Loucy (cell line): Measurements from ENCODE around the gene TRIM2.

ENCODE experiments used
- EZH2phosphoT487 ChIP-seq: fragments of 200-600 bp; IDR thresholded peaks from 2 replicates; pipeline ENCODE4 v1.6.1; 2018; ENCODE audit warnings: antibody characterized with exemption, mild to moderate bottlenecking, moderate library complexity, borderline replicate concordance
- TF ChIP-seq, protein P1 (sequence below): fragments of 200-600 bp; sonication (generic); conservative IDR thresholded peaks from 2 replicates; pipeline ENCODE4 v1.5.1; 2014; ENCODE audit warnings: mild to moderate bottlenecking, antibody characterized with exemption, low read length

DNA sequence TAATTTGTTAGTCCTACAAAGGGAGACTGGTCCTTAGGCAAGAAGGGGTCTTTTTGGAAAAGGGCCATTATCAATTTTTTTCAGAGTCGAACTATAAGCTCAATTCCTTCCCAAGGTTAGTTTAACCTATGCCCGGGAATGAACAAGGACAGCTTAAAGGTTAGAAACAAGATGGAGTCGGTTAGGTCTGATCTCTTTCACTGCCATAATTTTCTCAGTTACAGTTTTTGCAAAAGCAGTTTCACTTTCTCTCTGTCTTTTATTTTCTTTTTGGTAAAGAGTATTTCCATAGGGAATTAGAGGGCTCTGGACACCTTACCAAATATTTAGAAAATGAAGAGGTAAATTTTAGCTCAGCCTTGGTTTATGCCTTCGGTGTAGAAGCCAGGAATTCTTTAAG, 64.1 kb downstream of the TRIM2 start:
- TF ChIP-seq, protein P1, sequence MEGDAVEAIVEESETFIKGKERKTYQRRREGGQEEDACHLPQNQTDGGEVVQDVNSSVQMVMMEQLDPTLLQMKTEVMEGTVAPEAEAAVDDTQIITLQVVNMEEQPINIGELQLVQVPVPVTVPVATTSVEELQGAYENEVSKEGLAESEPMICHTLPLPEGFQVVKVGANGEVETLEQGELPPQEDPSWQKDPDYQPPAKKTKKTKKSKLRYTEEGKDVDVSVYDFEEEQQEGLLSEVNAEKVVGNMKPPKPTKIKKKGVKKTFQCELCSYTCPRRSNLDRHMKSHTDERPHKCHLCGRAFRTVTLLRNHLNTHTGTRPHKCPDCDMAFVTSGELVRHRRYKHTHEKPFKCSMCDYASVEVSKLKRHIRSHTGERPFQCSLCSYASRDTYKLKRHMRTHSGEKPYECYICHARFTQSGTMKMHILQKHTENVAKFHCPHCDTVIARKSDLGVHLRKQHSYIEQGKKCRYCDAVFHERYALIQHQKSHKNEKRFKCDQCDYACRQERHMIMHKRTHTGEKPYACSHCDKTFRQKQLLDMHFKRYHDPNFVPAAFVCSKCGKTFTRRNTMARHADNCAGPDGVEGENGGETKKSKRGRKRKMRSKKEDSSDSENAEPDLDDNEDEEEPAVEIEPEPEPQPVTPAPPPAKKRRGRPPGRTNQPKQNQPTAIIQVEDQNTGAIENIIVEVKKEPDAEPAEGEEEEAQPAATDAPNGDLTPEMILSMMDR: no peak
- TF ChIP-seq EZH2phosphoT487: no peak
